RWPE1 (cell line): ENCODE results near the gene CCT6B.
A peak's percentile ranks its signal among the peaks of the same experiment; 100 is the strongest.

Source experiments
- CTCF ChIA-PET: fragments of 350-600 bp; sonication (Branson Sonifier 250); formaldehyde crosslinking; extraction: SDS; loops from one replicate; lab custom pipeline; 2021; lab: Yijun Ruan, JAX
- POLR2A ChIA-PET: fragments of 400-600 bp; formaldehyde crosslinking; extraction: SDS; loops from one replicate; lab custom pipeline; 2020; ENCODE audit warnings: antibody characterized with exemption; ENCODE audit not compliant: low non-redundant PET; lab: Yijun Ruan, JAX
- DNase-seq: peaks from one replicate; pipeline ENCODE4 v3.0.0; 2012; ENCODE audit warnings: low spot score
- H3K27ac ChIP-seq: fragments of 450-650 bp; 2 replicates; pipeline ENCODE4 v1.5.1; 2017
- TF ChIP-seq, protein P1 (sequence below): fragments of 450-650 bp; conservative IDR thresholded peaks from 2 replicates; pipeline ENCODE4 v1.5.1; 2017; ENCODE audit warnings: low read depth, mild to moderate bottlenecking

CCT6B gene

DNA sequence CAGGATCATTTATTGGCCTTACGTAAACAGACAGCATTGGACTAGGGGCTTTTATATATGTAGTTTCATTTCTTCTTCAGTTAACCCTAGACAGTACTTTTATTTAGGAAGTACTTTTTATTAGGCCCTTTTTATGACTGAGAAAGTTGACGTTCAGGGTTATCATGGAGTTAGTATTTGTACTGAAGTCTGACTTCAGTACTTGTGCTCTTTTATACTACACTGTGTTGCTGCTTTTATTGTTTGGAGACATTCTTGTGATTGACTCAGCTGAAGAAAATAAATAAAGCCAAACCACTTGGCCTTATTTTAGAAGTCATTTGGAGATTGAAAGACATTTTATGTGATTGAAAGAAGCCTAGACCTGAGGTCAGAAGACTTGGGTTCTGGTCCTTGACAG lies 26.0 kb upstream of the CCT6B start:
- no peak for DNase-seq
- POLR2A ChIA-PET, result no interaction called here
- no peak overlapping the region for H3K27ac ChIP-seq
- TF ChIP-seq, protein P1, sequence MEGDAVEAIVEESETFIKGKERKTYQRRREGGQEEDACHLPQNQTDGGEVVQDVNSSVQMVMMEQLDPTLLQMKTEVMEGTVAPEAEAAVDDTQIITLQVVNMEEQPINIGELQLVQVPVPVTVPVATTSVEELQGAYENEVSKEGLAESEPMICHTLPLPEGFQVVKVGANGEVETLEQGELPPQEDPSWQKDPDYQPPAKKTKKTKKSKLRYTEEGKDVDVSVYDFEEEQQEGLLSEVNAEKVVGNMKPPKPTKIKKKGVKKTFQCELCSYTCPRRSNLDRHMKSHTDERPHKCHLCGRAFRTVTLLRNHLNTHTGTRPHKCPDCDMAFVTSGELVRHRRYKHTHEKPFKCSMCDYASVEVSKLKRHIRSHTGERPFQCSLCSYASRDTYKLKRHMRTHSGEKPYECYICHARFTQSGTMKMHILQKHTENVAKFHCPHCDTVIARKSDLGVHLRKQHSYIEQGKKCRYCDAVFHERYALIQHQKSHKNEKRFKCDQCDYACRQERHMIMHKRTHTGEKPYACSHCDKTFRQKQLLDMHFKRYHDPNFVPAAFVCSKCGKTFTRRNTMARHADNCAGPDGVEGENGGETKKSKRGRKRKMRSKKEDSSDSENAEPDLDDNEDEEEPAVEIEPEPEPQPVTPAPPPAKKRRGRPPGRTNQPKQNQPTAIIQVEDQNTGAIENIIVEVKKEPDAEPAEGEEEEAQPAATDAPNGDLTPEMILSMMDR, result no peak
- CTCF ChIA-PET, result no interaction called here

- no peak overlapping the region for H3K27ac ChIP-seq
- TF ChIP-seq, protein P1, result no peak
- CTCF ChIA-PET, result interaction anchor here (0.6 to 1.6 kb wide), 3 partner anchors 137 to 562 kb away, joined by 3 to 6 read pairs (median 3); no protein-coding TSS in a partner anchor
- DNase-seq, result no peak
- POLR2A ChIA-PET, result interaction anchor here (0.5 kb wide), 1 partner anchor 74 kb away, joined by 3 read pairs; no protein-coding TSS in a partner anchor
Measured at GRCh38 chr17:34981538-34982241, 20.4 kb upstream of the CCT6B start.

GRCh38 chr17:34980681-34981537 lies 19.6 kb upstream of the CCT6B start:
- ChIA-PET CTCF (interaction anchor here (0.6 to 1.6 kb wide), 5 partner anchors 154 to 561 kb away, joined by 3 to 6 read pairs (median 3); no protein-coding TSS in a partner anchor), POLR2A (interaction anchor here (0.5 to 1.7 kb wide), 2 partner anchors 19 to 74 kb away, joined by 3 to 5 read pairs; partner anchors contain the start of genes CCT6B and ZNF830)
- peak; percentile 82 for DNase-seq
- H3K27ac ChIP-seq, result peak overlapping the region; percentile 93
- TF ChIP-seq, protein P1, result peak; percentile 64

DNA sequence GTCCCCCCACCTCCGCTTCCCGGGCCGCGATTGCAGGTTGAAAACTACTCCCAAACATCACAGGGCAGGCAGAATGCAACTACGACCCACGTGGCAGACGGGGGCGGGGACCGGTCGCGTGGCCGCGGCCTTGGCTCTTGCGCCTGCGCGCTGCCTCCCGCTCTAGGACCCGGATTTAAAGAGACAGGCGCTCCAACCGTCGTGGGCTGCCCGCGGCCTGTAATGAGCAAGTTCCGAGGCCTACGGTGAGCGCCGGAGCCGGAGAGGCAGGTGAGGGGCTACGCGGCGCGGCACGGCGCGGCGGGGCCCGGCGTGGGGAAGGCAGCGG lies 19.1 kb upstream of the CCT6B start, which contains the start of gene LIG3:
Gene LIG3, plus strand, starts transcription at position 160 of the 328 bp plus-strand sequence. CDS start 2,494 bp downstream, outside the sequence.
- DNase-seq, result peak; percentile 94
- POLR2A ChIA-PET, result interaction anchor here (1.7 kb wide), 1 partner anchor 19 kb away, joined by 5 read pairs; the partner anchor contains the start of genes CCT6B and ZNF830
- TF ChIP-seq, protein P1, result no peak
- peak within 1 kb of the TSS; percentile 93 for H3K27ac ChIP-seq
- CTCF ChIA-PET, result interaction anchor here (0.6 kb wide), 1 partner anchor 154 kb away, joined by 3 read pairs; no protein-coding TSS in a partner anchor

DNA sequence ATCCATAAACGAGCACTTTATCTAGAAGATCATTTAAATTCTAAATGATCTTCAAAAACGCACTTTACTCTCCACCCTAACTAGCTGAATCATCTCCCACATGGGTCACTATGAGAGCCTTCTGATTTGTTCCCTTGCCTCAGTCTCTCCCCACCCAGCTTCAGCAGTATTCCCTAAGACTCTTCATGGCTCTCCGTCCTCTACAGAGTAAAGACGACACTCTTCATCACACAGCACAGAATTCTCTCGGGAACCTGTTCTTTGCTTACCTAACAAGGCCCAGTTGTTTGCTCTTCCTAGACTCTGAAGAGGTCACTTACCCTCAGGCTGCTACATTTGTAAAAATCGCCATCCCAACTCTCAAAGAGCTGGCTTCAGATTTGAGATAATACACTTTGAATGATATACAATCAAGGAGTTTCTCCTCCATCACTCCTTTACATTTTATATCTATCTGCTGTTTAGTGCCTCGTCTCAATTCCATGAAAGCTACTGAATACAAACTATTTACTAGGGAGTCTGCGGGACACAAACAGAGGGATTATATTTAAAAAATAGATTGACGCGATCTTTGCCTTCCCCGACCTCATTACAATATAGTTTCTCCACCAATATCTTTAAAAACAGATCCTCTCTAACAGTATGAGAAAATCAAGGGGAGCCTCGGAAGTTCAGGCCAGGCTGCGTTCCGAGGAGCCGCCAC lies 18.5 kb upstream of the CCT6B start:
- peak overlapping the region; percentile 93 for H3K27ac ChIP-seq
- TF ChIP-seq, protein P1, result no peak
- CTCF ChIA-PET, result interaction anchor here (0.6 kb wide), 1 partner anchor 78 kb away, joined by 3 read pairs; no protein-coding TSS in a partner anchor
- DNase-seq, result no peak
- POLR2A ChIA-PET, result interaction anchor here (1.7 kb wide), 1 partner anchor 18 kb away, joined by 5 read pairs; the partner anchor contains the start of genes CCT6B and ZNF830
